ENCODE data around the gene MSI2. TPM values are rescaled to one million over a fixed set of nuclear protein-coding genes. Genes with fewer than 3 reads are reported as not detected.

MSI2 gene
- total RNA-seq, 1 experiment from 2014 or later = 61.2 TPM

- peak; percentile 81 for DNase-seq (ENCODE audit: low spot score)
These were observed 151.9 kb downstream of the MSI2 start for GRCh38 chr17:57408071-57408811.

GRCh38 chr17:57410169-57410568 is 153.8 kb downstream of the MSI2 start:
- DNase-seq (ENCODE audit: low spot score) = no peak

- DNase-seq (ENCODE audit: low spot score) = no peak
These were observed 156.3 kb downstream of the MSI2 start for GRCh38 chr17:57412520-57413096.

GRCh38 chr17:57413848-57414651 is 157.7 kb downstream of the MSI2 start:
- DNase-seq (ENCODE audit: low spot score) = peak; percentile 74

GRCh38 chr17:57415751-57416207 is 159.5 kb downstream of the MSI2 start:
- no peak for DNase-seq (ENCODE audit: low spot score)

GRCh38 chr17:57416369-57416768 is 160.0 kb downstream of the MSI2 start:
- DNase-seq (ENCODE audit: low spot score) = no peak

- no peak for DNase-seq (ENCODE audit: low spot score)
These were observed 161.6 kb downstream of the MSI2 start for GRCh38 chr17:57417956-57418355.

GRCh38 chr17:57418463-57419246 is 162.3 kb downstream of the MSI2 start:
- DNase-seq (ENCODE audit: low spot score) = no peak

- no peak for DNase-seq (ENCODE audit: low spot score)
These were observed 163.7 kb downstream of the MSI2 start for GRCh38 chr17:57419940-57420550.

GRCh38 chr17:57420734-57421717 is 164.7 kb downstream of the MSI2 start:
- no peak for DNase-seq (ENCODE audit: low spot score)

GRCh38 chr17:57422574-57423164 is 166.3 kb downstream of the MSI2 start:
- no peak for DNase-seq (ENCODE audit: low spot score)

GRCh38 chr17:57423541-57423940 is 167.2 kb downstream of the MSI2 start:
- DNase-seq (ENCODE audit: low spot score) = no peak

GRCh38 chr17:57424273-57424672 is 167.9 kb downstream of the MSI2 start:
- DNase-seq (ENCODE audit: low spot score) = no peak

GRCh38 chr17:57424777-57425188 is 168.5 kb downstream of the MSI2 start:
- peak; percentile 79 for DNase-seq (ENCODE audit: low spot score)

GRCh38 chr17:57425431-57425830 is 169.1 kb downstream of the MSI2 start:
- DNase-seq (ENCODE audit: low spot score) = no peak

- DNase-seq (ENCODE audit: low spot score) = no peak
These were observed 169.9 kb downstream of the MSI2 start for GRCh38 chr17:57425903-57426880.

GRCh38 chr17:57429966-57430365 is 173.6 kb downstream of the MSI2 start:
- no peak for DNase-seq (ENCODE audit: low spot score)

- no peak for DNase-seq (ENCODE audit: low spot score)
These were observed 175.1 kb downstream of the MSI2 start for GRCh38 chr17:57431415-57431814.
